Sigmoid colon (tissue), 4 donors: Measurements from ENCODE around the gene FOXP1.

Source experiments
- EP300 ChIP-seq, 4 donors: sonication (generic); formaldehyde crosslinking; IDR thresholded peaks; one replicate each; pipeline ENCODE4 v1.6.1; 2017; ENCODE audit warnings: antibody characterized with exemption in 4 of 4
- POLR2A ChIP-seq, 2 donors: fragments of 450-650 bp; IDR thresholded peaks; one replicate each; pipeline ENCODE4 v1.6.1; 2016; ENCODE audit warnings: antibody characterized with exemption in 2 of 2, mild to moderate bottlenecking in 2 of 2, moderate library complexity in 2 of 2
- POLR2AphosphoS5 ChIP-seq, 4 donors: sonication (generic); formaldehyde crosslinking; IDR thresholded peaks; one replicate each; pipeline ENCODE4 v1.6.1; 2017; ENCODE audit warnings: antibody characterized with exemption in 4 of 4
- TF ChIP-seq, protein P1 (sequence below), 4 experiments: fragments of 450-650 bp in 3 of 4; fragments of 200-600 bp in 1 of 4; IDR thresholded peaks; one replicate each; pipeline ENCODE4 v1.5.1; 2016 to 2019; ENCODE audit warnings: antibody characterized with exemption in 4 of 4, mild to moderate bottlenecking in 3 of 4, moderate library complexity in 2 of 4

DNA sequence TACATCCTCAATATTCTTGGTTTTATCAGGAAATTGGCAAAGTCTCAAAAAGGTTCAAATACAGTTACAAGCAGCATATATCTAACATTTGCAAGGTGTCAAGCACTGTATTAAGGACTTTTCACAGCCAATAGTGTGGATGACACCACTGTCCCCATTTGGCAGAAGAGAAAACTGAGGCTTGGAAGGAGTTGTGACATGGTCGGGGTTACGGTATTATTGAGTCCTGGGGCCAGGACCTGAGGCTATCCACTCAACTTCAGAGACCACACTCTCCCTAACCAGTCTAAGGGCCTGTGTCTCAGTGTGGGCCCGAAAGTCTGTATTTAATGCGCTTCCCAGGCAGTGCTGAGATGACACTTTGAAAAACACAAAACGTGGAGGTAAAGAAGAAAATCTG lies 99.1 kb downstream of the FOXP1 start:
- TF ChIP-seq, protein P1, sequence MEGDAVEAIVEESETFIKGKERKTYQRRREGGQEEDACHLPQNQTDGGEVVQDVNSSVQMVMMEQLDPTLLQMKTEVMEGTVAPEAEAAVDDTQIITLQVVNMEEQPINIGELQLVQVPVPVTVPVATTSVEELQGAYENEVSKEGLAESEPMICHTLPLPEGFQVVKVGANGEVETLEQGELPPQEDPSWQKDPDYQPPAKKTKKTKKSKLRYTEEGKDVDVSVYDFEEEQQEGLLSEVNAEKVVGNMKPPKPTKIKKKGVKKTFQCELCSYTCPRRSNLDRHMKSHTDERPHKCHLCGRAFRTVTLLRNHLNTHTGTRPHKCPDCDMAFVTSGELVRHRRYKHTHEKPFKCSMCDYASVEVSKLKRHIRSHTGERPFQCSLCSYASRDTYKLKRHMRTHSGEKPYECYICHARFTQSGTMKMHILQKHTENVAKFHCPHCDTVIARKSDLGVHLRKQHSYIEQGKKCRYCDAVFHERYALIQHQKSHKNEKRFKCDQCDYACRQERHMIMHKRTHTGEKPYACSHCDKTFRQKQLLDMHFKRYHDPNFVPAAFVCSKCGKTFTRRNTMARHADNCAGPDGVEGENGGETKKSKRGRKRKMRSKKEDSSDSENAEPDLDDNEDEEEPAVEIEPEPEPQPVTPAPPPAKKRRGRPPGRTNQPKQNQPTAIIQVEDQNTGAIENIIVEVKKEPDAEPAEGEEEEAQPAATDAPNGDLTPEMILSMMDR (IDR thresholded peaks at IDR 0.05), result no peak
- TF ChIP-seq POLR2A (IDR thresholded peaks at IDR 0.05), result no peak
- no peak for TF ChIP-seq EP300 (IDR thresholded peaks at IDR 0.05)
- TF ChIP-seq POLR2AphosphoS5 (IDR thresholded peaks at IDR 0.05), result no peak
